NOMO-1 (cell line): ENCODE measurements around the gene FBP2.
"Not testable (repeated sequence)": the region's sequence is repeated elsewhere in the genome, so short reads cannot be mapped to it uniquely, and the experiment has no call there.

Experiments used
- DNase-seq, 2 experiments: peaks; one replicate each; lab custom pipeline; 2025; ENCODE audit not compliant: unreplicated experiment in 2 of 2; lab: John Stamatoyannopoulos, UW

The FBP2 gene

DNA sequence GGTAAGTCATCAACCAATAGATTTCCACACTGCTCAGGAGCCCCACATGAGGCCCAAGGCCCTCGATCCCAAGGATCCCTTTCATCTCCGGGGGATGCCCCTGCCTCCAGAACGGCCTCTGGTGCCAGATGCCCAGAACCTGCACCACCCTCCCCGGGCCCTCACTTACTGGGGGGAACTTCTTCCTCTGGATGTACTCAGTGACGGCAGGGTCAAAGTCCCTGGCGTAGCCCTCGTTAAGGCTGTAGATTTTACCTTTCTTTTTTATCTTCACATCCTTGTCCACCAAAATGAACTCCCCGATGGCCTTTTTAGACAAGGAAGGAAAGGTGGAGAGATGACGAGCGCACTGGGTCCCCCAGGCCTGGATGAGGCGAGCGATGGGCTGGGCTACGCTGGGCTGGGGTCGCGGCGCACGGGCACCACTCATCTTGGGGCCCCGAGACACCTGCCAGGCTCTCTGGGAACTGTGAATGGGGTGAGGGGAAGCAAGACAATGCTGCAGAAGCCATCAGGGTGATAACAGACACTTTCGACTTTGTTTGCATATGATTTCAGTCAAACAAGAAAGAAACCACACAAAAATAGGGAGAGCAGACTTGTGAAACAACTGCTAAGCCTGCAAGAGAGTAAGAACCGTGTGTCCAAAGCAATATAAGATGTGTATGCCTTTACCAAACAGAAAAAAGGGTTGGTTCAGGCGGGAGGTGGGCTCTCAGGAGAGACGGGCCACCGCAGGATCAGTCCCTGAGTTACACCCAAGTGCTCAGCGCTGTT lies 13.2 kb upstream of the FBP2 start:
- no peak for DNase-seq

DNA sequence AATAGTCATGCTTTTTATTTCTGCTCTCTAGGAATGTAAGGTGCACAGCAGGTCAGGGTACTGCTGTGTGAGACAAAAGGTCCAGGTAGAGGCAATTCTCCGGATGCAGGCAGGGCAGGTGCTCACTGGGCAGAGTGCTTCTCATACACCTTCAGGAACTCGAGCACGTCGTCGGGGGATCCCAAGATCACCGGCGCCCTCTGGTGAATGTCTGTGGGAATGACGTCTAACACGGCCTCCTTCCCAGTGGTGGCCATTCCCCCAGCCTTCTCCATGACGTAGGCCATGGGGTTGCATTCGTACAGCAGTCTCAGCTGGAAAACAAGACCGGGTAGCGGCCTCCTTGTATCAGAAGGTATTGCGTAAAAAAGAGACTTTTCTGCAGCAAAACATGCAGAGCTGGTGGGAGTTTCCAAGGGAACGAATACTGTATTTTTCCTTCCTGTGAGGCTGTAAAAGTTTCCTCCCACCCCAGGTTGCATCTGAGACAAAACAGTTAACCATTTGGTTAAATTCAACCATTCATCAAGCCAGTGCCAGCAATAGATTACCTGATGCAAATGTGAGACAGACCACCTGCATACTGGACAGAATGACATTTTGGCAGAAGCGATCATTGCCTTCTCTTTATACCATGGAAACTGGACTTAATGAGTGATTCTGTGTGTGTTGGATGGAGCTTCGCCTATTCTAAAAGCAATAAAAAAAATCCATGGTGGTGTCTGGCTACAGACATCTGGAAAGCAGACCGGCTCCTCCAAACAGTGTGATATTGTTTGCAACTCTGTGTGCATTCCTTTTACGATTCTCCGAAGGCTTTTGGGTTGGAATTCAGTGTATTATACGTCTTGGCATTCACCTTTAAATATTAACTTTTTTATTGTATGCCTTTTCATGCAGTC lies 9.9 kb upstream of the FBP2 start:
- DNase-seq = peak; percentile 3 to 6

DNA sequence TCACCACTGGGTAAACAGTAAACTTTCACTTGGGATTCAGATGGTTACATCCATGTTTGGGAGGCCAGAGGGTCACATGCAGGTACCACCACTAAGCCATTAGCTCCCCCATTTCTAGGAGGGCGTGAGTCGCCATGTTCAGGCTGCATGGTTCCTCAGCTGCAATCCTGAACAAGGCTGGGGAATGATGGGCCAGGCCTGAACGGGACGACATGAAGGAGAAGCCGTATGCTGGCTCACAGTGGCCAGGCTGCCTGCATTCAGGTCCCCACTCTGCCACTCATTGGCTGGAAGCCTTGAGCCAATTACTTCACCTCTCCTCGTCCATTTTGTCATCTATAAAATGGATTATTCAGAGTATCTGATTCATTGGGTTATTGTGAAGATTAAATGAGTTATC lies 9.0 kb upstream of the FBP2 start:
- DNase-seq = no peak

DNA sequence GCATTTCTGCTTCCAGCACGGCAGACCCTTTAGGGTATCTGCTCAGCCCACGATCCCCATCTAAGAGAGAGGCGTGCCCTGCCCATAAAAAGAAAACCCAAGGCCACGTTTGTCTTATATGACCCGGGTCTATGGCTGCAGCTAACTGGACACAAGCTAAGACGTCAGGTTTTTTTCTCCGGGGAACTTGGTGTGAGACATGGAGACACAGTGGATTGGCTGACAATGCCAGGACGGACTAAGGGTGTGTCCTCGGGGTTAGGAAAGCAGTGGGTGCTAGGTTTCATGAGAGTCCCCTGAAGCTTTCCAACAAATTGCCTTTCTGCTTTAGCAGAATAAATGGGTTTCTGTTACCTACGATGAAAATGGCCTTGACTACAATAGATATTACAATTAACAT lies 7.1 kb upstream of the FBP2 start:
- no peak for DNase-seq

DNA sequence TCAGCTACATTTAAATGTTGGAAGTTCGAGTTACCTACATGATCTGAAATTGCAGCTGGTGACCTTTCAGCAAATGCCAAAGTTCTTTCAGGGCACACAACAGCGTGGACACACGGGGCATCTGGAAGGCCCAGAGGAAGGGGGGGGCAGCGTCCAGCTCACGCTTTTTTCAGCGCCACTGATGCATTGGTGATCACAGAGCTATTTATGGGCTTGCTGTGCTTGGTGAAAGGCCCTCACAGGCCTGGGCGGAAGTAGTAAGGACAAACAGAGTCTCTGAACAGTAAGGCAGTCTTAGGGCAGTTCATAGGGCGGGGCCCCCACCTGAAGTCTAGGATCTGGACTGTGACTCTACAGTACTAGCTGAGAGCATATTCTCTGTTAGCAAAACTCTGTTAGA lies 6.6 kb upstream of the FBP2 start:
- DNase-seq = no peak

DNA sequence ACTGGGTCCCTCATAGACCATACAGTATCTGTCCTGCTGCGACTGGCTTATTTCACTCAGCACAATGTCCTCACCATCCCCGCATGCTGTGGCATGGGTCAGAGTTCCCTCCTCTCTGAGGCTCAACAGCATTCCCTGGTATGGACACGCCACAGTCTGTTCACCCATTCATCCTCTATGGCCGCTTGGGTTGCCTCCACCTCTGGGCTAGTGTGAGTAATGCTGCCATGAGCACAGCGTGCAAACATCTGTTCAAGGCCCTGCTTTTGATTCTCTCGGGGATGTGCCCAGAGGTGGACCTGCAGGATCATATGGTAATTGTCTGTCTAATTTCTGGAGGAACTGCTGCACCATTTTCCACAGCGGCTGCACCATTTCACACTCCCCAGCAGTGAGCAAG lies 5.5 kb upstream of the FBP2 start:
- DNase-seq = no peak

DNA sequence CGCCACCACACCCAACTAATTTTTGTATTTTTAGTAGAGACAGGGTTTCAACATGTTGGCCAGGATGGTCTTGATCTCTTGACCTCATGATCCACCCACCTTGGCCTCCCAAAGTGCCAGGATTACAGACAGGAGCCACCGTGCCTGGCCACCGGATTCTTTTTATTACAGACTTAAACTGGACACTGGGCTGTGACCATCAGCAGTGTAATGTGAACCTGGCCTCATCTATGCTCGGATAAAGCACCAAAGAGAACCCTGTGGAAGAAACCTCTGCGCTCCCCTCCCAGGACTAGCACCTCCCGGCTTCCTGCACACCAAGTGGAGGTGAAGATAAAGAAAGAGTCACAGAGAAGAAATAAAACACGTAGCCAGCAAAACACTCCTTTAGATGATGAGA lies 941 bp downstream of the FBP2 start:
- DNase-seq = not testable (repeated sequence)

DNA sequence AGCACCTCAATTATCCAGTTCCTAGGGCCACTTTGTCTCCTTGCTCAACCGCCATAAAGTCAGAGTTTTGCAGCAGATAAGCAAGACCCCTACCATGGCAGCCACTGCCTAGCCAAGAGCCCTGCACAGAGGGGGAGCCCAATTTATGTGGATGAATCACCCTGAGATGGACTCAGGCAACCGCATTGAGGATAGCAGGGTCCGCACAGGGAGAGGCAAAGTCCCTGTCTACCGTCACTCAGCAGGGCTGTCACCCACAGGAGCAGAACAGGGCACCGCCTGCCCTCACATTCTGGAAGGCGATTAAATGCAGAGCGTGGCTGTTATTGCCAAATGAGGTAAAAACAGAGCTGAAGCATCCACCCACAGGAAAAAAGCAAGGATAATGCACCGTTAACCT lies 1.7 kb downstream of the FBP2 start:
- no peak for DNase-seq

DNA sequence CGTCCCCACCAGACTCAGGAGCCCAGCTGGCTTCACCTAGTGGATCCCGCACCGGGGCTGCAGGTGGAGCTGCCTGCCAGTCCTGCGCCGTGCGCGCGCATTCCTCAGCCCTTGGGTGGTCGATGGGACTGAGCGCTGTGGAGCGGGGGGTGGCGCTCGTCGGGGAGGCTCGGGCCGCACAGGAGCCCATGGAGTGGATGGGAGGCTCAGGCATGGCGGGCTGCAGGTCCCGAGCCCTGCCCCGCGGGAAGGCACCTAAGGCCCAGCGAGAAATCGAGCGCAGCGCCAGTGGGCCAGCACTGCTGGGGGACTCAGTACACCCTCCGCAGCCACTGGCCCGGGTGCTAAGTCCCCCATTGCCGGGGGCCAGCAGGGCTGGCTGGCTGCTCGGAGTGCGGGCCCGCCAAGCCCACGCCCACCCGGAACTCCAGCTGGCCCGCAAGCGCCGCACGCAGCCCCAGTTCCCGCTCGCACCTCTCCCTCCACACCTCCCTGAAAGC lies 2.5 kb downstream of the FBP2 start:
- not testable (repeated sequence) for DNase-seq

DNA sequence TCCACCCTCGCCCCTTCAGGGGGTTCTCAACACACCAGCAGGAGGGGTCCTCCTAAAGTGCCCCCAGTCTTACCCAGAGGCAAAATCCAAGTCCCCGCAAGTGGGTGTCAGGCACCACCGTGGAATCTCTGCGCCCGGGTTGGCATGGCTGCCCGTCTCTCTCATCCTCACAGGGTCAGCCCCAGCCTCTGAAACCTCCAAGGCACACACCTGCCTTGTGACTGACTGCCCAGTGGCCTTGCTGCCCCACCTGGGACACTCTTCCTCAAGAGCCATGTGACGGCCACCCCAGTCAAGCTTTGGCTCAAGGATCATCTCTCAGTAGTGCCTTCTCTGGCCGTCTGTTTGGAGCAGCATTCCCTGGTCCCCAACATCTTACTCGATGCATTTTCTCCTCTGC lies 4.9 kb downstream of the FBP2 start:
- no peak for DNase-seq

DNA sequence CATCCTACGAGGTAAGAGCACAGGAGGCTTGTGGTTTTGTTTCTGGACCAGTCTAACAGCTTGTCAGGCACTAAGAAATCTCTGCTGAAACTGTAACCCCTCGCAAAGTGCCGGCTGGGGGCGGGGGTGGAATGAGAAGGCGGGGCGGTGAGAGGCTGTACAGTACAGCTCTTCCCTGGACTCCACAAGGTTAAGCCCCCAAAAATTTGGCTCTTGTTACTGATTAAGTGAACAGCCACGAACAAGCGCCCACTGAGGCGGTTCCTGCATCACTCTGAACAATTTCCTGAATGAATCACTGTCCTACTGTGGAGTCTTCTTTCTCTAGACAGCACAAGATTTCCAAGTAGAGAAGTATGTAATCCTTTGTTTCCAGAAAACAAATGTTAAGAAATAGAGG lies 6.8 kb downstream of the FBP2 start:
- DNase-seq = no peak

DNA sequence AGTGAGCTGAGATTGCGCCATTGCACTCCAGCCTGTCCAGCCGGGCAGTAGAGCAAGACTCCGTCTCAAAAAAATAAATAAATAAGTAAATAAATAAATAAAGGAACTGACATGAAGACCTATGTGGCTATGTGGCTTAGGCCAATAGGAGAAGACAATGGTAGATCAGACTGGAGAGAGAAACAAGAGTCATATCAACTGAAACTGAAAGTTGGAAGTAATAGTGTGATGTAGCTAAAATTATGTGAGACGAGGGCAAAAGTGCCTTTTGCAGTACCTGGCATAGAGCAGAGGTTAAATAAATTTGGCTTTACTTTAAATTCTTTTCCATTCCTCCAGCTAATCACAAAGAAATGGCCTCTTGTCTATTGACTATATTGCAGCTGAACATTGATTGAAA lies 7.3 kb downstream of the FBP2 start:
- peak; percentile 20 to 66 for DNase-seq

DNA sequence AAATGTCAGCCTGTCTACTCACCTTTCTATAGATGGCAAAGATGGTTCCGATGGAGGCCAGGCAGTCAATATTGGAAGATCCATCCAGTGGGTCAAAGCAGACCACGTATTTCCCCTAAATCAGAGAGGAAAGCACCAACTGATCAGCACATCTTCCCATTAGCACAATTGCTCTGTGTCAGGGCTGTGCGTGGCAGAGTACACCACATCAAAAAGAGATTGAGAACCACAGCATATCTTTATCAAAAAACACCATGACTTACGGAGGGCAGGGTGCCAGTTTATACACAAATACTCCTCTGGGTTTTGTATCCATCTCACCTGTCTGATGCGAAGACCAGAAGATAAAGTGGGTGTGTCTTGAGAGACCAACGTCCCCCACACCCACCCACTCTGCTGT lies 9.1 kb downstream of the FBP2 start:
- no peak for DNase-seq

DNA sequence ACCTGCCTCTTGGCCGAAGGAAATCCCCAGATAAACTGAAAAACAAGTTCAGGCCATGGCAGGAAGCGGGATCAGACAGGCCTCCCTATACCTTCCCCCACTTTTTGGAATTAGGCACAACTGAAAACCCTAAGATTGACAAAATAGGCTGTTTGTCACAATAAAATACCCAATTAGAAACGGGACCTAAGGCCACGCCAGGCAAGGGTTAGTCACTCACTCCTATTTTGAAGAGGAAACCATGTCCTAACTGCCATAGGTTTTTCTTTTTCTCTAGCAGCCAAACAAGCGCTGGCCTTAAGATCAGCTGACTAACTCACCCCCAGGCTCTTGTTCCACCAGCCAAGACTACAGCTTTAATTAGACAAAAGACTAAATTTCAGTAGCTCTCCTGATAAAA lies 11.9 kb downstream of the FBP2 start:
- no peak for DNase-seq

DNA sequence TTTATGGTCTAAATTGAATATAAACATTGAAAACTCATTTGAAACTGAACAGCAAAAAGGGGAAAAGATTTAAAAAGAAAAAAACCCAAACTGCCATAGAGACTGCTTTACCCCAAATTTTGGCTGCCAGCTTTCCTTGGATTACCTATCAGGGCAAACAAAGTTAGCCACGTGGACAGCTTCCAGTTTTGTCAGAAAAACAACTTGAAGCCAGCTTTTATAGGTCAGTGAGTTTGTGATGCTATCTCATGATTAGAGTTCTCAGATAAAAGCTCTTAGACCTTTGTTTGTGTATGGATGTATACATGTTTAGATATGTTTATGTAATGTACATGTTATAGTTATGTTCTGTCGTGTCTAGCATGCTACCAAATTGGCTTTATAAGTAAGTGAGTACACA lies 16.1 kb downstream of the FBP2 start:
- DNase-seq = no peak

DNA sequence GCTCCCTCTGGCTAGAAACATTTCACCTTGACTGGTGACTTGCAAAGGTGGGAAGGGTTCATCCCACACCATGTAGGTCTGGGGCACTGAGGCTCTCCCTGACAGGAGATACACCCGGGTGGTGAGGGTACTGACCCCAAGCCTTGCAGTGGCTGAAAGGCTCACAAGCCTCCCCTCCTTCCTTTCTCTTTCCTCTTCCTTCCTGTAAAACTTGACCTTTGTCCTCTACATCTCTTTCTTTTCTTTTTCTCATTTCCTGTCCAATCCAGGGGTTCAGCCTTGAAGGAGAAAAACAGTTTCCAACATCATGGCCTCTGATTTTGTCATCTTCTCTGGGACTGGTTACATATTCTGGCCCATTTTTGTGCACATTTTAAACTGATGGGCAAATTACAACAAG lies 16.6 kb downstream of the FBP2 start:
- DNase-seq = no peak

DNA sequence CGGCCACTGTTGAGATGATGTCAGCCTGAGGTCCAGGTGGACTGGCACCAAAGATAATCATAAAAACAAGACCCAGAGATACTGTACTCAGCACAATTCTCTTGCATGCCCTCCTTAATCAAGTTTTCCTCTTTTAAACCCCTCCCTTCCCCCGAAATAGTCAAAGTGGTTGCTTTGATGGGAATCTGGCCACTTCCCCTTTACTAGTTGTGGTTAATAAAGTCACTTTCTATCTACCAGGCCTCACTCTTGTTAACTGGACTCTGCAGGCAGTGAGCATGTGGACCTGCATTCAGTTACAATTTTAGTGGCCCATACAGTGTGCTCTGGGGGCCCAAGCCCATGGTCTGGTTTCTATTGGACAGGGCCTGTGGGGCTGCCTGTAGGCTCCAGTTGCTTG lies 17.5 kb downstream of the FBP2 start:
- DNase-seq = peak; percentile 63 to 67

DNA sequence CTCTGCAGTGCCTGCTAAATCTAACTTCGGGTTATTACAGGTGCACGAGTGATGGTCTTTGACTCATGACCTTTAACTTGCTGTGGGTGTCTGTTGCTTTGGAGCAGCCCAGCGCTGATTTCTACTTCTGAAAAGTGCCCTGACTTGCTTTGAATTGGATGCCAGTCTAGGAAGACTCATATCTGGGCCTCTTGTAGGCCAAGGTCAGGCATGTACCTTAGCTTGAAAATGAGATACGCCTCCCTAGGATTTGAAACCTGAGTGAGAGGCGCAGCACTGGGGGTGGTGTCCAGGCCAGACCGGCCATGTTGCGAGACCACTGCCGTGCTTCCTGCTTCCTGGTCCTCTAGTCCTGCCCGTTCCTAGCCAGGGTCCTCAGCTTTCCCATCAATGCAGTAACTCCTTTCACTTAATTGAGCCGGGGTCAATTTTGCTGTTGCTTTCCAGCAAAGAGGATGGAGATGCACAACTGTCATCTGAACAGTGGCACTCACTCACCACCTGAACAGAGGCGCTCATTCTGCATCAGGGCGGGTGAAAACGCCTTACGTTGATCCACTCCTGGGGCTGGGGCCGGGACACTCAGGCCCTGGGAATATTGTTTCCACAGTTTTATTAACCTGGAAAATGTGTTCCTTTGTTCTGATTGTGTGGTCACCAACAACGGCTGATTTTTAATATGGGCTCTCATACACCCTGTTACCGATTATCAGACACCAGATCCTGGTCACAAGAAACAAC lies 24.5 kb downstream of the FBP2 start:
- no peak for DNase-seq

DNA sequence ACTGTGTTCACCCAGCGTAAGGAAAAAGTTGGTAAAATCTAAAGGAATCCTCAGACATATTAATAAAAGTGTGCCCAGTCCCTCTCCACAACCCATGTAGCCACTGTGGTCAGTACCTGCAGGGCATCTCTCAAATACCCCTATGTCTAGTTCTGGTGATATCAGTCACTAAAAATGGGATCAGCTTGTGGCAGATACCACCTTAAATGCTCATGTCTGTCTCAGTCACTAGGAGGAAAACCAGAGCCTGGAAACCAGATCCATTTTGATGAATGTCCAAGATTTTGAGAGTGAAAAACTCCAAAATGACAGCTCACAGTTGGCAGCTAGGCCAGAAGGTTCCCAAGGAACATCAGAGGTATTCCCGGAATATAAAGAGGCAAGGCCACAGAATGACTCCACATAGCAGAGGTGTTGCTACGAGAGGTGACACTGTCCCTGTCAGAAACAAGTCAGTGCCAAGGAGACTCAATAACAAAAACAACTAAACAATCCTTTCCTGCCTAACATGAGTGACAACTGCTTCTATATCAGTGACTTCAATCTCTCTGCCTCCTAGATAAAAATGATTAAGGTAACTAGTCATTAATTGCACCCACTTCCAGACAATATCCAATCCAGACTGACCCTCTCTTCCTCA lies 25.3 kb downstream of the FBP2 start:
- DNase-seq = no peak

DNA sequence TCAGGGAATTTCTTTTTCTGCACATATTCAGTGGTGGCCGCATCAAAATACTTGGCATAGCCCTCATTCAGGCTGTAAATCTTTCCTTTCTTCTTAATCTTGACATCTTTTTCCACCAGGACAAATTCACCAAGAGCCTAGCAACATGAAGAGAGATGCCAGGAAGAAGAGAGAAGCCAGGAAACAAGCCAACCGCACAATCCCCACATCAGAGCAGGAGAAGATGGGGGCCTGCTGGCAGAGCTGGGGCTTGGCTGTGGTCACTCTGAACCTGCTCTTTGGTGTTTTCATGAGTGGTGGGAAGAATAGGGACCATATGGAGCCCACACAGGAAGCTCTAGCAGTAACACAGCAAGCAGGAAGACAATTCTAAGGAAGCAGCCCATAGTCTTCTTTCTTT lies 26.4 kb downstream of the FBP2 start:
- no peak for DNase-seq

DNA sequence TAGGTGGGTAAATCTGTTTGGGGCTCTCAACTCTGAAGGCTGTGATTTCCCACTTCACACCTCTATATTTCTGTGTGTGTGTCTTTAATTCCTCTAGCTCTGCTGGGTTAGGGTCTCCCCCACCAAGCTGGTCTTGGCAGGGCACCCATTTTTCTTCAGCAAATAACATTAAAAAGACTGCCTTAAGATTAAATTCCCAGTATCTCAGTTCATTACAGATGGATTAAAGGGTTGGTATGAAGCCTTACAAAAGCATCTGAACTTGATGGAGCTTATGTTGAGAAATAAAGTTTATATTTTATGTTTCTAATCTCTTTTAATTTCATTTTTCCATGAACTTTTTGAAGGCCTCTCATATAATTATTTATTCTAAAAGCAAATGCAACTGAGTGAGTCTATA lies 27.1 kb downstream of the FBP2 start:
- DNase-seq = no peak
